ENCODE measurements around the gene THAP7.

DNA sequence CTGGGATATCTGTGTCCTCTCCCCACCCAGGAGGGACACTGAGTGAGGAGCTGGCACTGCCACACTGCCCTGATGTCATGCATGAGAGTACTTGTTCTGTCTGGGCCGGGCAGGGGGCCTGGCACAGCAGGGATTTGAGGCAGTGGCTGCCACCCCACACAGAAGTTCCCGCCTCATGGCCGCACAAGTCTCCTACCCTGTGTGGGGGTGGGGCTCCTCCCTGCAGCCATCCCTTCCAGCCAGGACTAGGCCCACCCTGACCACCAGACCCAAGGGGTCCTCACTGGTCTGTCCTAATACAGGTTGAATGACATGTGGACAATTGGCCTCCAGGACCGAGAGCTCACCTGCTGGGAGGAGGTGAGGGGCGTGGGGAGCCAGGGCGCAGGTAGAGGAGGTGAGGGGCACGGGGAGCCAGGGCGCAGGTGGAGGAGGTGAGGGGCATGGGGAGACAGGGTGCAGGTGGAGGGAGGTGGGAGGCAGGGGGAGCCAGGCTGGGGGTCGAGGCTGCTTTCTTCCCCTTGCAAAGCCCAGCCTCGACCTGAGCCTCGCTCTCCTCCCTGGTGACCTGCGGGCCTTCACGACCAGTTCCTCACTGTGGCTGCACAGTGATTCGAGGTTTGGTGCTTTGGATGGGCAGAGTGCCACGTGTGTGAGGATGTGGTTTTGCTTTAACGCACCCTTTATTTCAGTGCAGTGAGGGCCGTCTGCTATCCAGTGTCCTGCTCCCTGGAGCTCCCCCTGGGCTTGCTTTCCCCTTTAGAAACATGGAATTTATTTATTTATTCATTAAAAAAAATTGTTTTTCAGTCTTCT lies 12.4 kb downstream of the THAP7 start:
- TF ChIP-seq CTCF (IDR thresholded peaks at IDR 0.05) (no peak), POLR2A (IDR thresholded peaks at IDR 0.05) (no peak)

All from uterus (tissue), 2 donors.